ENCODE data around the gene PFN3. TPM values are rescaled to one million over a fixed set of nuclear protein-coding genes. Genes with fewer than 3 reads are reported as not detected.

The PFN3 gene
- total and polyA plus RNA-seq, 2 of the 13 experiments (the other 11 are each of a cell fraction or from before 2014, with no cell fraction given), result not detected

- no peak; the same call in 1 of the 2 replicates for TF ChIP-seq MAZ (IDR thresholded peaks at IDR 0.05; ENCODE audit: borderline replicate concordance, low read depth, low read length)
- TF ChIP-seq MAZ (CRISPR knock-in tag; IDR thresholded peaks at IDR 0.05; ENCODE audit: low read depth), result no peak
- TF ChIP-seq GPBP1L1 (CRISPR knock-in tag; IDR thresholded peaks at IDR 0.05), result no peak
- no peak for TF ChIP-seq HNF4A (CRISPR knock-in tag; IDR thresholded peaks at IDR 0.05)
- TF ChIP-seq ASH2L (IDR thresholded peaks at IDR 0.05; ENCODE audit: insufficient read length, low read depth, low read length), result no peak
- TF ChIP-seq GMEB2 (CRISPR knock-in tag; IDR thresholded peaks at IDR 0.05; ENCODE audit: low read depth), result no peak
- no peak; the same call in 1 of the 2 replicates for TF ChIP-seq NFKBIZ (CRISPR knock-in tag; IDR thresholded peaks at IDR 0.05)
- no peak; the same call in 1 of the 2 replicates for TF ChIP-seq ZNF276 (CRISPR knock-in tag; IDR thresholded peaks at IDR 0.05; ENCODE audit: low read depth)
- peak; percentile 23; the same call in 1 of the 2 replicates for TF ChIP-seq ZBTB38 (CRISPR knock-in tag; IDR thresholded peaks at IDR 0.05)
- TF ChIP-seq ZNF768 (CRISPR knock-in tag; IDR thresholded peaks at IDR 0.05), result no peak
- 0 out of 2 replicates have a peak, but pooled peaks have one; percentile 52 for TF ChIP-seq MEIS1 (CRISPR knock-in tag; IDR thresholded peaks at IDR 0.05; ENCODE audit: borderline replicate concordance)
- TF ChIP-seq ZNF337 (CRISPR knock-in tag; IDR thresholded peaks at IDR 0.05; ENCODE audit: borderline replicate concordance, low read depth), result no peak
- TF ChIP-seq ZNF557 (CRISPR knock-in tag; IDR thresholded peaks at IDR 0.05), result 0 out of 2 replicates have a peak, but pooled peaks have one; percentile 79
- no peak for TF ChIP-seq SETDB1 (CRISPR knock-in tag; IDR thresholded peaks at IDR 0.05; ENCODE audit: borderline replicate concordance)
- no peak for TF ChIP-seq ZNF451 (CRISPR knock-in tag; IDR thresholded peaks at IDR 0.05)
- no peak for TF ChIP-seq CENPT (CRISPR knock-in tag; IDR thresholded peaks at IDR 0.05; ENCODE audit: low read depth)
- TF ChIP-seq TP53 (CRISPR knock-in tag; conservative IDR thresholded peaks at IDR 0.05), result no peak
- TF ChIP-seq THAP11 (CRISPR knock-in tag; IDR thresholded peaks at IDR 0.05), result peak; percentile 55; the same call in 1 of the 2 replicates
- peak; percentile 74 for TF ChIP-seq ESRRA (CRISPR knock-in tag; IDR thresholded peaks at IDR 0.05; ENCODE audit: low read depth)
Observed at GRCh38 chr5:177447611-177448243, 47.3 kb upstream of the PFN3 start (continued).

Measured in HepG2 (cell line).